Measurements from ENCODE around the gene FHDC1. TPM values are rescaled to one million over a fixed set of nuclear protein-coding genes. Genes with fewer than 3 reads are reported as not detected.

The FHDC1 gene
- total and polyA plus RNA-seq, 12 donors: 0.08 to 0.43 (median 0.19) TPM

- DNase-seq (no peak), ATAC-seq (no peak)
- intact Hi-C loops (cut with DNase I): no loop called here
- H3K4me1 ChIP-seq: no peaks in the 10 kb centered on the region
- no peaks in the 10 kb centered on the region for H3K36me3 ChIP-seq
- H3K27ac ChIP-seq: no peak overlapping the region
- no peaks in the 10 kb centered on the region for H3K27me3 ChIP-seq
- no peak overlapping the region for H3K4me3 ChIP-seq
- 67 to 68% methylated on average over 5 of the region's 5 CpGs for WGBS, 2 donors
- no peaks in the 10 kb centered on the region for H3K9me3 ChIP-seq
- TF ChIP-seq CTCF (IDR thresholded peaks at IDR 0.05): no peak
Measured at GRCh38 chr4:153013202-153013977, 77.3 kb downstream of the FHDC1 start.

GRCh38 chr4:153014460-153014859 lies 78.3 kb downstream of the FHDC1 start:
- no peak overlapping the region for H3K27ac ChIP-seq
- no peak for TF ChIP-seq CTCF (IDR thresholded peaks at IDR 0.05)

GRCh38 chr4:153016592-153016991 lies 80.5 kb downstream of the FHDC1 start:
- no peaks in the 10 kb centered on the region for H3K36me3 ChIP-seq
- peaks cover 0 to 20% (median 0%) of the 10 kb centered on the region in 7 donors for H3K27me3 ChIP-seq
- H3K27ac ChIP-seq: no peak overlapping the region
- H3K4me1 ChIP-seq: no peaks in the 10 kb centered on the region
- H3K4me3 ChIP-seq: no peak overlapping the region
- no peaks in the 10 kb centered on the region for H3K9me3 ChIP-seq
- intact Hi-C loops (cut with DNase I): no loop called here
- no peak for DNase-seq
- 81 to 87% methylated on average over 4 of the region's 4 CpGs for WGBS, 2 donors
- ATAC-seq: no peak
- TF ChIP-seq CTCF (IDR thresholded peaks at IDR 0.05): no peak

More at GRCh38 chr4:153014460-153014859, 78.3 kb downstream of the FHDC1 start:
- DNase-seq (no peak), ATAC-seq (no peak)
- Histone ChIP-seq H3K4me3 (no peak overlapping the region), H3K36me3 (no peaks in the 10 kb centered on the region), H3K27me3 (peaks cover 0 to 3% (median 0%) of the 10 kb centered on the region in 7 donors), H3K4me1 (no peaks in the 10 kb centered on the region), H3K9me3 (no peaks in the 10 kb centered on the region)
- intact Hi-C loops (cut with DNase I): no loop called here

GRCh38 chr4:153018031-153018430 lies 81.9 kb downstream of the FHDC1 start:
- Histone ChIP-seq H3K27me3 (peaks cover 0 to 20% (median 0%) of the 10 kb centered on the region in 7 donors), H3K9me3 (no peaks in the 10 kb centered on the region), H3K36me3 (no peaks in the 10 kb centered on the region), H3K4me1 (no peaks in the 10 kb centered on the region), H3K4me3 (no peak overlapping the region), H3K27ac (no peak overlapping the region)
- DNase-seq: no peak
- no peak for ATAC-seq
- WGBS, 2 donors: 85 to 90% methylated on average over 4 of the region's 4 CpGs
- TF ChIP-seq CTCF (IDR thresholded peaks at IDR 0.05): no peak
- intact Hi-C loops (cut with DNase I): no loop called here
